Smooth muscle cell (in vitro differentiated cells): Measurements from ENCODE around the gene PDE4C. TPM values are rescaled to one million over a fixed set of nuclear protein-coding genes. Genes with fewer than 3 reads are reported as not detected.

ENCODE experiments used
- DNase-seq: peaks from one replicate; lab custom pipeline; 2025; ENCODE audit not compliant: unreplicated experiment; lab: John Stamatoyannopoulos, UW
- H2AFZ ChIP-seq: fragments of 200-600 bp; sonication (generic); 2 replicates; pipeline ENCODE4 v1.6.0; 2016; ENCODE audit warnings: antibody characterized with exemption, low read depth, mild to moderate bottlenecking
- H3F3A ChIP-seq: fragments of 200-600 bp; sonication (generic); 2 replicates; pipeline ENCODE4 v1.6.0; 2017; ENCODE audit warnings: antibody characterized with exemption, low read depth
- H3K27ac ChIP-seq: fragments of 200-600 bp; sonication (generic); 2 replicates; pipeline ENCODE4 v1.5.1; 2016; ENCODE audit warnings: low read depth, mild to moderate bottlenecking
- H3K27me3 ChIP-seq: fragments of 200-600 bp; sonication (generic); 2 replicates; pipeline ENCODE4 v1.6.1; 2016; ENCODE audit warnings: low read depth, mild to moderate bottlenecking
- H3K36me3 ChIP-seq: fragments of 200-600 bp; sonication (generic); 2 replicates; pipeline ENCODE4 v1.5.1; 2016; ENCODE audit warnings: low read depth
- H3K4me1 ChIP-seq: fragments of 200-600 bp; sonication (generic); 2 replicates; pipeline ENCODE4 v1.5.1; 2016; ENCODE audit warnings: low read depth
- H3K4me2 ChIP-seq: fragments of 200-600 bp; sonication (generic); 2 replicates; pipeline ENCODE4 v1.6.0; 2016; ENCODE audit warnings: mild to moderate bottlenecking
- H3K4me3 ChIP-seq: fragments of 200-600 bp; sonication (generic); 2 replicates; pipeline ENCODE4 v1.5.1; 2016; ENCODE audit warnings: mild to moderate bottlenecking
- H3K79me2 ChIP-seq: fragments of 200-600 bp; sonication (generic); 2 replicates; pipeline ENCODE4 v1.6.0; 2016; ENCODE audit warnings: low read depth, mild to moderate bottlenecking
- H3K9ac ChIP-seq: fragments of 200-600 bp; sonication (generic); 2 replicates; pipeline ENCODE4 v1.6.0; 2016; ENCODE audit warnings: low read depth
- H3K9me3 ChIP-seq: fragments of 200-600 bp; sonication (generic); replicated peaks from 2 replicates; pipeline ENCODE4 v1.5.1; 2016; ENCODE audit warnings: low read depth
- H4K20me1 ChIP-seq: fragments of 200-600 bp; sonication (generic); 2 replicates; pipeline ENCODE4 v1.6.0; 2016; ENCODE audit warnings: low read depth
- WGBS: methylation state at CpG from one replicate; pipeline ENCODE4 v1.1.7; 2016; ENCODE audit warnings: low lambda C conversion rate; 5-methylcytosine and 5-hydroxymethylcytosine counted together
- polyA plus RNA-seq: library from polyadenylated mRNA; unstranded; fragments of >200 nt; fragmentation: Nextera tagmentation; extraction: Ambion mirVana; gene quantifications from 2 replicates; pipeline ENCODE4 v1.2.1, GENCODE V29; 2016
- total RNA-seq: library from RNA; depleted of rRNA; stranded (reverse); fragments of >200 nt; gene quantifications from 2 replicates; pipeline ENCODE4 v1.2.3, GENCODE V29; 2014
- TF ChIP-seq, protein P1 (sequence below): fragments of 200-600 bp; sonication (generic); IDR thresholded peaks from 2 replicates; pipeline ENCODE4 v1.5.1; 2017; ENCODE audit warnings: borderline replicate concordance, mild to moderate bottlenecking, antibody characterized with exemption; ENCODE audit not compliant: insufficient read depth, poor library complexity, severe bottlenecking

The PDE4C gene
- total and polyA plus RNA-seq, 2 experiments from 2014 or later = 1.1 to 1.7 TPM

GRCh38 chr19:18208098-18208951 lies 17.9 kb downstream of the PDE4C start:
- no peak overlapping the region for H3K27ac ChIP-seq
- WGBS = 36% methylated on average over 32 of the region's 32 CpGs

GRCh38 chr19:18206018-18206417 lies 20.2 kb downstream of the PDE4C start:
- no peaks in the 10 kb centered on the region for H3K9me3 ChIP-seq
- no peaks in the 10 kb centered on the region for H3K36me3 ChIP-seq
- H3K4me1 ChIP-seq = peaks cover 18% of the 10 kb centered on the region
- peak overlapping the region; percentile 97 for H3K27ac ChIP-seq
- no peaks in the 10 kb centered on the region for H3K27me3 ChIP-seq
- WGBS = 84% methylated on average over 12 of the region's 12 CpGs
- H3K9ac ChIP-seq = peak overlapping the region; percentile 93
- TF ChIP-seq, protein P1, sequence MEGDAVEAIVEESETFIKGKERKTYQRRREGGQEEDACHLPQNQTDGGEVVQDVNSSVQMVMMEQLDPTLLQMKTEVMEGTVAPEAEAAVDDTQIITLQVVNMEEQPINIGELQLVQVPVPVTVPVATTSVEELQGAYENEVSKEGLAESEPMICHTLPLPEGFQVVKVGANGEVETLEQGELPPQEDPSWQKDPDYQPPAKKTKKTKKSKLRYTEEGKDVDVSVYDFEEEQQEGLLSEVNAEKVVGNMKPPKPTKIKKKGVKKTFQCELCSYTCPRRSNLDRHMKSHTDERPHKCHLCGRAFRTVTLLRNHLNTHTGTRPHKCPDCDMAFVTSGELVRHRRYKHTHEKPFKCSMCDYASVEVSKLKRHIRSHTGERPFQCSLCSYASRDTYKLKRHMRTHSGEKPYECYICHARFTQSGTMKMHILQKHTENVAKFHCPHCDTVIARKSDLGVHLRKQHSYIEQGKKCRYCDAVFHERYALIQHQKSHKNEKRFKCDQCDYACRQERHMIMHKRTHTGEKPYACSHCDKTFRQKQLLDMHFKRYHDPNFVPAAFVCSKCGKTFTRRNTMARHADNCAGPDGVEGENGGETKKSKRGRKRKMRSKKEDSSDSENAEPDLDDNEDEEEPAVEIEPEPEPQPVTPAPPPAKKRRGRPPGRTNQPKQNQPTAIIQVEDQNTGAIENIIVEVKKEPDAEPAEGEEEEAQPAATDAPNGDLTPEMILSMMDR = no peak
- H3K4me3 ChIP-seq = peak overlapping the region; percentile 72
- peaks cover 18% of the 10 kb centered on the region for H4K20me1 ChIP-seq
- no peak overlapping the region for H2AFZ ChIP-seq
- peaks cover 7% of the 10 kb centered on the region for H3F3A ChIP-seq
- H3K79me2 ChIP-seq = no peaks in the 10 kb centered on the region
- peak overlapping the region; percentile 91 for H3K4me2 ChIP-seq
- DNase-seq = no peak

More at GRCh38 chr19:18208098-18208951, 17.9 kb downstream of the PDE4C start:
- H3K27me3 ChIP-seq = no peaks in the 10 kb centered on the region
- H3F3A ChIP-seq = peaks cover 7% of the 10 kb centered on the region
- no peaks in the 10 kb centered on the region for H3K9me3 ChIP-seq
- no peak overlapping the region for H3K4me3 ChIP-seq
- TF ChIP-seq, protein P1 = peak; percentile 52
- H4K20me1 ChIP-seq = peaks cover 1% of the 10 kb centered on the region
- no peaks in the 10 kb centered on the region for H3K36me3 ChIP-seq
- H3K9ac ChIP-seq = no peak overlapping the region
- no peak overlapping the region for H2AFZ ChIP-seq
- no peaks in the 10 kb centered on the region for H3K79me2 ChIP-seq
- H3K4me2 ChIP-seq = no peak overlapping the region
- no peak for DNase-seq
- peaks cover 12% of the 10 kb centered on the region for H3K4me1 ChIP-seq

GRCh38 chr19:18205200-18205892 lies 20.9 kb downstream of the PDE4C start:
- Histone ChIP-seq H3K36me3 (no peaks in the 10 kb centered on the region), H4K20me1 (peaks cover 18% of the 10 kb centered on the region)
- DNase-seq = peak; percentile 68

More at GRCh38 chr19:18205200-18205892, 20.9 kb downstream of the PDE4C start:
- Histone ChIP-seq H3K4me2 (peak overlapping the region; percentile 91), H2AFZ (peak overlapping the region; percentile 91), H3K27me3 (no peaks in the 10 kb centered on the region), H3K79me2 (no peaks in the 10 kb centered on the region), H3F3A (peaks cover 7% of the 10 kb centered on the region), H3K4me1 (peaks cover 18% of the 10 kb centered on the region), H3K9me3 (no peaks in the 10 kb centered on the region), H3K27ac (peak overlapping the region; percentile 97), H3K9ac (peak overlapping the region; percentile 93), H3K4me3 (peak overlapping the region; percentile 72)
- TF ChIP-seq, protein P1 = no peak
- 4% methylated on average over 32 of the region's 36 CpGs for WGBS
